Anterior cingulate cortex (tissue), 58 donors: ENCODE data around the gene HAS3.
A peak's percentile ranks its signal among the peaks of the same experiment; 100 is the strongest.
"Not testable (repeated sequence)": the region's sequence is repeated elsewhere in the genome, so short reads cannot be mapped to it uniquely, and the experiment has no call there.

ENCODE experiments used
- DNase-seq, 58 donors: peaks; one replicate each; lab custom pipeline; 2025; lab: John Stamatoyannopoulos, UW

The HAS3 gene

GRCh38 chr16:69139464-69139863 is 34.0 kb downstream of the HAS3 start:
- DNase-seq, result not testable (repeated sequence)

GRCh38 chr16:69141014-69141413 is 35.6 kb downstream of the HAS3 start:
- no peak for DNase-seq

DNA sequence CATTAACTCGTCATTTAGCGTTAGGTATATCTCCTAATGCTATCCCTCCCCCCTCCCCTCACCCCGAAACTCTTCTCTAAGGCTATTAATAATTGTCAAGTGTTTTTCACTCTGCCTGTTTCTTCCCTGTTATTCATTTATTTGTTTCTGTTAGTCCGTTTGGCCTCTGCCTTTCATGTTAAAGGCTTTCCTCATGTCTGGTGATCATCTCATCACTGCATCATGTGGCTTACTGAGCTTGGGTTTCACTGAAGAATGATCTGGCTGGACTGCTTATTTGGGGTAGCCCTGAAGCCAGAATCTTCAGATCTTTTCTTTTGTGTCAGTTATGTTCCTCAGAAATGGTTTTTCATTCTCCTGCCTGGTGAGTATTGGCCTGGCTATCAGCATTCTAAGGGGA is 36.5 kb downstream of the HAS3 start:
- no peak for DNase-seq

DNA sequence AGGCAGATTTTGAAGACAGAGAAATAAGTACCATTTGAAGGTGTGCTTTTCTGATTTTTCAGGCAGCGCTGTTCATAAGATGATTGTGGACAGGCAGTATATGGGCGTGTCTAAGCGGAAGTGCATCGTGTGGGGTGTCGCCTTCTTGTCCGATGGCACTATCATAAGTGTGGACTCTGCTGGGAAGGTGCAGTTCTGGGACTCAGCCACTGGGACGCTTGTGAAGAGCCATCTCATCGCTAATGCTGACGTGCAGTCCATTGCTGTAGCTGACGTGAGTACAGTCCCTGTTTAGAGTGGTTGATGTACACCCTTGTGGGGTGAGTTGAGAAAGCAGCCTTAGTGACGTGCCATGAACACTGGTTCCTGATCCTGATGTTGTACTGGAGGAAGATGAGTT is 37.7 kb downstream of the HAS3 start:
- no peak for DNase-seq

DNA sequence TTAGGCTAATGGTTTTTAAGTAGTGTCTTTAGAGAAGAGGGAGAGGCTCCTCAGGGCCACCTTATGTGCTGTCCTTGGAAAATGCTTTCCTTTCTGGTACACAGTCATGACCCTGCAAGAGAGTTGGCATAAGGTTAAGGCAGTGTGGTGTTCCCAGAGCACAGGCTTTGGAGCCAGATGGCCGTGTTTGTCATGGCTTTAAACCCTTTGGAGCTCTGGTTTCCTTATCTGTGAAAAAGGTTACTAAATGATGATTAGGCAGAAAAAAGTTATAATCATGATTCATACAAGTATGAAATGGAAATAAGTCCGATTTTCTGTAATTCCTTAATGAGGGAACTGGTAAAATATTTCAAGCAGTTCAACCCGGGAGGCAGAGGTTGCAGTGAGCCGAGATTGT is 40.2 kb downstream of the HAS3 start:
- DNase-seq, result no peak

DNA sequence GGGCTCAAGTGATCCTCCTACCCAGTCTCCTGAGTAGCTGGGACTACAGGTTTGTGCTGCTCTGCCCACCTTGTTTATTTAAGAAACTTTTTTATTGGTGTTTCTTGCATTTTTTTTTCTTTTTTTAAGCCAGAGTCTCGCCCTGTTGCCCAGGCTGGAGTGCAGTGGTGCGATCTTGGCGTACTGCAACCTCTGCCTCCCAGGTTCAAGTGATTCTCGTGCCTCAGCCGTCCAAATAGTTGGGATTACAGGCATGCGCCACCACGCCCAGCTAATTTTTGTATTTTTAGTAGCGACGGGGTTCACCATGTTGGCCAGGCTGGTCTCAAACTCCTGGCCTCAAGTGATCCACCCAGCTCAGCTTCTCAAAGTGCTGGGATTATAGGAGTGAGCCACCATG is 44.2 kb downstream of the HAS3 start:
- DNase-seq, result not testable (repeated sequence)

GRCh38 chr16:69150146-69150865 is 44.9 kb downstream of the HAS3 start:
- DNase-seq, result peak in 48 of 58 donors; percentile 5 to 86 (median 48)

DNA sequence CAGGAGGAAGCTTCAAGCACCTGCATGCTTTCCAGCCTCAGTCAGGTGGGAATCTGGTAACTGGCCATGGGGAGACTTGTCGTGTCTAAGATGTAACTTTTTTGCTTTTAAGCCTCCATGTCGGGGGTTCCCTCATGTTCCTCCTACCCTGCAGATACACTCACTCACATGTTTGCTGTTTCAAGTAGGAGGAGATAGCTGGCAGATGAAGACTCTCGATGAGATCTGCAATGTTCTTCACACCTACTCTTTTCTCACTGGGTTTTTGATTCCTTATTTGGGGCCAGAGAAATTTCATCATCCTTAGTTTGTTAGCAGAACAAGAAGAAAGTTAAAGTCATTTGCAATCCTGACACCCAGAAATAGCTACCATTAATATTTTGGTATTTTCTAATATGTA is 51.7 kb downstream of the HAS3 start:
- peak in 9 of 58 donors; percentile 2 to 66 (median 12) for DNase-seq

DNA sequence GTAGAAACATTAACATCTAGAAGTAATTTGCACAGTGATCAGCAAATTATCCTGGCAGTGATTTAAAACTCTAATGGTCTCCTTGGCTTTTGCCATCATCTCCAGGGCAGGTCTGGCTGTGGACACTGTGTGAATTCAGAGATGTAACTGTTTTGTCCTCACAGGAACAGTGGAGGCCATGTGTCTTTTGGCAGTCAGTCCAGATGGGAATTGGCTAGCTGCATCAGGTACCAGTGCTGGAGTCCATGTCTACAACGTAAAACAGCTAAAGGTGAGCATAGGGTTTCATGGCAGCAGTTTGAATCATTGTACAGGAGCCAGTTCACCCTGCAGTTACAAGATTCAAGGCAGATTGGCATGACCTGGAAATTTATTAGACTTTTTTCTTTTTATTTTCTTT is 54.7 kb downstream of the HAS3 start:
- DNase-seq, result no peak

GRCh38 chr16:69165584-69165983 is 60.1 kb downstream of the HAS3 start:
- DNase-seq, result no peak

DNA sequence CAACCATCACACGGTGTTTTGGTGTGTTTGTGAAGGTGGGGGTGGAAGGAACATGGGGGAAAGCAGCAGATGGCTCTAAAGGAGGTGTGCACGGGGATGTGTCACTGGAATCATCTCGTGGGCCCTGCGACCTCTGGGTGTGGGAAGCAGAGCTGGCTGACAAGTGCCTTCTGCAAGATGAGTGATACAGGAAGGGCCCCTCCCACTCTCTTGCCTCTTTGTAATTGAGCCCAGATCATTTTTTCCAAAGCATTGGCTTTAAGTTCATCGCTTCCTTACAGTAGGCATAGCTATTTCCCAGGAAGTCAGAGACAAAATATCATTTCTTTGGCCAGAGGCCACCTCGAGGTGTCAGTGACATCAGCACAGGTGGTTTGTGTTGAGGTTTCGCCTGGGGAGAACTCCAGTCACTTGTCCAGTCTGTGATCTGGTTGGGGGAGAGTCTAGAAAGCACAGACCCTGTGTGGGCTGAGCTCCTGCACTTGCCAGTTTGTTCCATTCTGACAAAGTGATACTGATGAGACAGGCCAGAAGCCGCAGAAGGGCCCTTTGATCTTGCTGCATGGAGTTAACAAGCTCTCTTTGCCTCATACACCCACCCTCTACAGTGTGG is 60.9 kb downstream of the HAS3 start:
- DNase-seq, result peak in 29 of 58 donors; percentile 5 to 75 (median 33)

DNA sequence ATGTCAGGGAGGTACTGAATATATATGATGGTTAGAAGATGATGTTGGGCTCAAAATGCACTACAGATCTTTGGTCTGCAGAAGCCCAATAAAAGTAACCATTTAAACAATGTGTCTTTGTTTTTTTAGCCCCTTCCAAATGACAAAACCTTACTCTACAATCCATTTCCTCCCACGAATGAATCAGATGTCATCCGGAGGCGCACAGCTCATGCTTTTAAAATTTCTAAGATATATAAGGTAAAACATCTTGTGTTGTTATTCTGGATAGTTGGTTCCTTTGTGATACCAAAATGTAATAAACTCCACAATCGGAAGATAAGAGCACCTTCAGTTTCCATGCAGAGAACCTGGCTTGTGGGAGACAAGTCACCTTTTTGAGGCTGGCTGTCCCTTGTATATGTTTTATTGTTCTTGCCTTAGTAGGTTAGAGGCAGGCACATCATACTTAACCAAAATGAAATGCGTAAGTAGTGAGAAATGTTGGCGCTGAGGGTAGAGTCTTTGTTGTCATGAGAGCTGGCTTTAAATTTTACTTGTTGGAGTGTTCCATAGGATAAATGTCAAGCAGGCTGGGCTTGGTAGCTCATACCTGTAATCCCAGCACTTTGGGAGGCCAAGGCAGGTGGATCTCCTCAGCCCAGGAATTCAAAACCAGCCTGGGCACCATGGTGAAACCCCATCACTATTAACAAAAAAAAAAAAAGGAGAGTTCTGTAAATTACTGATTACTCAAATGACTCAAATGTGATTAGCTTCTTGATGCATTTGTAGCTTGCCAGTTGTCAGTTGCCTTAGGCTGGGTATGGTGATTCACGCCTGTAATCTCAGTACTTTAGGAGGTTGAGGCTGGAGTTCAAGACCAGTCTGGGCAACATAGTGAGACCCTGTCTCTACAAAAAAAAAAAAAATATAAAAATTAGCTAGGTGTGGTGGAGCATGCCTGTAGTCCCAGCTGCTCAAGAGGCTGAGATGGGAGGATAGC is 61.8 kb downstream of the HAS3 start:
- DNase-seq, result peak in 1 of 58 donors; percentile 3
